SK-N-SH treated with all-trans-retinoic acid at 6 μM for 48 hours (cell line): ENCODE results near the gene PARD3.
"Not testable (repeated sequence)": the region's sequence is repeated elsewhere in the genome, so short reads cannot be mapped to it uniquely, and the experiment has no call there.

ENCODE experiments used
- ATAC-seq: fragments of 200-7000 bp; cut with Tn5 transposase; 3 replicates; pipeline ENCODE4 v1.9.1; 2020; ENCODE audit warnings: mild to moderate bottlenecking, moderate library complexity
- ARNTL ChIP-seq: fragments of 450-650 bp; formaldehyde crosslinking; IDR thresholded peaks from 2 replicates; pipeline ENCODE4 v1.5.0; 2020; ENCODE audit warnings: low read depth, mild to moderate bottlenecking, moderate library complexity, borderline replicate concordance
- BACH2 ChIP-seq: fragments of 250-450 bp; sonication (Bioruptor Pico); IDR thresholded peaks from 2 replicates; pipeline ENCODE4 v1.9.0; 2021; ENCODE audit warnings: mild to moderate bottlenecking, borderline replicate concordance
- CSDC2 ChIP-seq: fragments of 250-450 bp; sonication (Bioruptor Pico); IDR thresholded peaks from 2 replicates; pipeline ENCODE4 v1.5.0; 2020; ENCODE audit warnings: mild to moderate bottlenecking, moderate library complexity
- GLIS3 ChIP-seq: fragments of 250-450 bp; sonication (Bioruptor Pico); IDR thresholded peaks from 2 replicates; pipeline ENCODE4 v1.5.0; 2020; ENCODE audit warnings: mild to moderate bottlenecking, moderate library complexity
- ISL1 ChIP-seq: fragments of 250-450 bp; sonication (Bioruptor Pico); IDR thresholded peaks from 2 replicates; pipeline ENCODE4 v2.1.2; 2022; ENCODE audit warnings: mild to moderate bottlenecking, moderate library complexity
- OSR1 ChIP-seq: fragments of 250-450 bp; sonication (Bioruptor Pico); IDR thresholded peaks from 2 replicates; pipeline ENCODE4 v1.8.0; 2022; ENCODE audit warnings: moderate library complexity, mild to moderate bottlenecking, inconsistent platforms
- PATZ1 ChIP-seq: fragments of 250-450 bp; sonication (Bioruptor Pico); IDR thresholded peaks from 2 replicates; pipeline ENCODE4 v1.8.0; 2020; ENCODE audit warnings: mild to moderate bottlenecking, moderate library complexity, borderline replicate concordance
- POU6F1 ChIP-seq: fragments of 250-450 bp; sonication (Bioruptor Pico); IDR thresholded peaks from 2 replicates; pipeline ENCODE4 v1.8.0; 2021; ENCODE audit warnings: low read depth, mild to moderate bottlenecking, moderate library complexity, borderline replicate concordance
- PPARA ChIP-seq: fragments of 250-450 bp; sonication (Bioruptor Pico); IDR thresholded peaks from 2 replicates; pipeline ENCODE4 v1.5.0; 2020; ENCODE audit warnings: mild to moderate bottlenecking, borderline replicate concordance
- RARB ChIP-seq: fragments of 250-450 bp; sonication (Bioruptor Pico); IDR thresholded peaks from 2 replicates; pipeline ENCODE4 v1.8.0; 2021; ENCODE audit warnings: mild to moderate bottlenecking, moderate library complexity
- TCF4 ChIP-seq: fragments of 250-450 bp; sonication (Bioruptor Pico); IDR thresholded peaks from 2 replicates; pipeline ENCODE4 v1.8.0; 2021; ENCODE audit warnings: mild to moderate bottlenecking, moderate library complexity, borderline replicate concordance
- TOX ChIP-seq: fragments of 250-450 bp; sonication (Bioruptor Pico); IDR thresholded peaks from 2 replicates; pipeline ENCODE4 v1.8.0; 2021; ENCODE audit warnings: mild to moderate bottlenecking, moderate library complexity, borderline replicate concordance
- TSHZ2 ChIP-seq: fragments of 250-450 bp; sonication (Bioruptor Pico); IDR thresholded peaks from 2 replicates; pipeline ENCODE4 v1.5.0; 2020; ENCODE audit warnings: mild to moderate bottlenecking, moderate library complexity
- ZFP3 ChIP-seq: fragments of 250-450 bp; sonication (Bioruptor Pico); IDR thresholded peaks from 2 replicates; pipeline ENCODE4 v1.5.0; 2020; ENCODE audit warnings: mild to moderate bottlenecking, moderate library complexity
- ZNF565 ChIP-seq: fragments of 450-650 bp; formaldehyde crosslinking; conservative IDR thresholded peaks from 2 replicates; pipeline ENCODE4 v1.5.0; 2020; ENCODE audit warnings: low read depth, mild to moderate bottlenecking, moderate library complexity
- ZNF70 ChIP-seq: fragments of 450-650 bp; formaldehyde crosslinking; IDR thresholded peaks from 2 replicates; pipeline ENCODE4 v1.5.0; 2020; ENCODE audit warnings: mild to moderate bottlenecking, moderate library complexity
- ZNF8 ChIP-seq: fragments of 450-650 bp; formaldehyde crosslinking; IDR thresholded peaks from 2 replicates; pipeline ENCODE4 v1.5.0; 2020; ENCODE audit warnings: mild to moderate bottlenecking, moderate library complexity

PARD3 gene

GRCh38 chr10:34360984-34361383 lies 454.1 kb downstream of the PARD3 start (continued):
- TF ChIP-seq POU6F1 (CRISPR knock-in tag), result no peak
- TF ChIP-seq BACH2 (CRISPR knock-in tag), result no peak
- TF ChIP-seq ARNTL (CRISPR knock-in tag), result no peak

GRCh38 chr10:34359435-34359813 lies 455.7 kb downstream of the PARD3 start:
- ATAC-seq, result no peak
- TF ChIP-seq ZFP3 (CRISPR knock-in tag), result no peak
- no peak for TF ChIP-seq OSR1 (CRISPR knock-in tag)
- no peak for TF ChIP-seq ZNF565
- TF ChIP-seq TCF4 (CRISPR knock-in tag), result no peak
- no peak for TF ChIP-seq TOX (CRISPR knock-in tag)
- TF ChIP-seq ZNF70, result no peak

GRCh38 chr10:34358729-34359434 lies 456.2 kb downstream of the PARD3 start:
- ATAC-seq, result no peak
- TF ChIP-seq PPARA (no peak), OSR1 (CRISPR knock-in tag) (no peak), ZFP3 (CRISPR knock-in tag) (no peak), RARB (CRISPR knock-in tag) (no peak), PATZ1 (no peak)

GRCh38 chr10:34356463-34356862 lies 458.6 kb downstream of the PARD3 start:
- TF ChIP-seq TSHZ2 (CRISPR knock-in tag) (no peak), GLIS3 (CRISPR knock-in tag) (no peak), ZNF8 (no peak), RARB (CRISPR knock-in tag) (no peak), CSDC2 (no peak)
- no peak for ATAC-seq

- not testable (repeated sequence) for ATAC-seq
These were observed 461.6 kb downstream of the PARD3 start for GRCh38 chr10:34353530-34353929.

GRCh38 chr10:34352599-34353204 lies 462.4 kb downstream of the PARD3 start:
- not testable (repeated sequence) for ATAC-seq

GRCh38 chr10:34351161-34351560 lies 463.9 kb downstream of the PARD3 start:
- peak; percentile 83 for ATAC-seq
- TF ChIP-seq ZNF70 (no peak), ISL1 (CRISPR knock-in tag) (peak; percentile 78)
